Muscle of leg (tissue), 11 donors: ENCODE data around the gene SH3D21. TPM values are rescaled to one million over a fixed set of nuclear protein-coding genes. Genes with fewer than 3 reads are reported as not detected.

Source experiments
- DNase-seq: peaks from one replicate; pipeline ENCODE4 v3.0.0; 2013
- H3K27ac ChIP-seq: one replicate; pipeline ENCODE4 v1.5.1; 2013; ENCODE audit warnings: mild to moderate bottlenecking, low read length, control low read depth
- H3K27me3 ChIP-seq: one replicate; pipeline ENCODE4 v1.6.1; 2013; ENCODE audit warnings: low read length; ENCODE audit not compliant: control insufficient read depth, insufficient read depth
- H3K36me3 ChIP-seq: one replicate; pipeline ENCODE4 v1.6.1; 2013; ENCODE audit warnings: low read length; ENCODE audit not compliant: control insufficient read depth, insufficient read depth
- H3K4me1 ChIP-seq: one replicate; pipeline ENCODE4 v1.6.1; 2013; ENCODE audit warnings: low read length; ENCODE audit not compliant: control insufficient read depth, insufficient read depth
- H3K4me3 ChIP-seq: one replicate; pipeline ENCODE4 v1.5.1; 2013; ENCODE audit warnings: low read length, control low read depth
- H3K9me3 ChIP-seq: replicated peaks from 2 replicates; pipeline ENCODE4 v1.6.1; 2013; ENCODE audit warnings: low read depth, low read length; ENCODE audit not compliant: control insufficient read depth
- WGBS: methylation state at CpG from one replicate; pipeline ENCODE4 v1.1.5; 2013; ENCODE audit warnings: missing lambda C conversion rate; ENCODE audit not compliant: insufficient coverage; 5-methylcytosine and 5-hydroxymethylcytosine counted together
- polyA plus RNA-seq, 8 donors: library from polyadenylated mRNA; unstranded; fragments of 120-200 nt; gene quantifications; one replicate each; pipeline versions ENCODE4 v1.2.1 to v1.2.3, GENCODE V29; 2013; ENCODE audit warnings: inconsistent platforms in 1 of 8, low replicate concordance in 1 of 8; ENCODE audit not compliant: insufficient read length in 8 of 8, insufficient read depth in 1 of 8
- total RNA-seq: library from RNA; stranded (reverse); fragments of 120-200 nt; gene quantifications from one replicate; pipeline ENCODE4 v1.2.4, GENCODE V29; 2013

SH3D21 gene
- total and polyA plus RNA-seq, 9 donors, result 2.3 to 5.9 (median 3.3) TPM

DNA sequence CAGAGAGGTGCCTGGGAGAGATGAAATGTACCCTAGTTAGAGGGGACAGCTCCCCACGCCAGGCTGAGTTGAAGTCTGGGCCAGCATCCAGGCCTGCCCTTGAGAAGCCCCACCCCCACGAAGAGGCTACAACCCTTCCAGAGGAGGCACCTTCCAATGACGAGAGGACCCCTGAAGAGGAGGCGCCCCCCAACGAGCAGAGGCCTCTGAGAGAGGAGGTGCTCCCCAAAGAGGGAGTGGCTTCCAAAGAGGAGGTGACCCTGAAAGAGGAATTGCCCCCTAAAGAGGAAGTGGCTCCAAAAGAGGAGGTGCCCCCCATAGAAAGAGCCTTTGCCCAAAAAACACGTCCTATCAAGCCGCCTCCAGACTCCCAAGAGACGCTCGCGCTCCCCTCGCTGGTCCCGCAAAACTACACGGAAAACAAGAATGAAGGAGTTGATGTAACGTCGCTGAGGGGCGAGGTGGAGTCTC, 14.2 kb downstream of the SH3D21 start:
- DNase-seq, result peak; percentile 48
- peak overlapping the region; percentile 76 for H3K4me3 ChIP-seq
- peak overlapping the region; percentile 77 for H3K27ac ChIP-seq
- peaks cover 33% of the 10 kb centered on the region for H3K4me1 ChIP-seq
- 8% methylated on average over 7 of the region's 16 CpGs for WGBS
- H3K36me3 ChIP-seq, result peaks cover 12% of the 10 kb centered on the region
- H3K27me3 ChIP-seq, result peaks cover 3% of the 10 kb centered on the region
- no peaks in the 10 kb centered on the region for H3K9me3 ChIP-seq

DNA sequence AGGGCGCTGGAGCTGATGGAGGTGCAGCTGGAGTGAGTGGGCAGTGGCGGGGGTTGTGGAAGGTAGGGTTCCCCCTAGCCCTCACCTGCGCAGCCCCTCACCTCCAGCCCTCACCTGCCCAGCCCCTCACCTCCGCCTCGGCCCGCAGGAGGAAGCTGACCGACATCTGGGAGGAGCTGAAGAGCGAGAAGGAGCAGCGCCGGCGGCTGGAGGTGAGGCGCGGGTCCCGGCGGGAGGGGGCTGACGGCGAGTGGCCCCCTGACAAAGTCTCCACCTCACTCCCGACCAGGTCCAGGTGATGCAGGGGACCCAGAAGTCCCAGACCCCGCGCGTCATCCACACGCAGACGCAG, 14.6 kb downstream of the SH3D21 start:
- Histone ChIP-seq H3K27me3 (peaks cover 3% of the 10 kb centered on the region), H3K27ac (peak overlapping the region; percentile 77), H3K4me1 (peaks cover 33% of the 10 kb centered on the region), H3K36me3 (peaks cover 12% of the 10 kb centered on the region), H3K4me3 (peak overlapping the region; percentile 76), H3K9me3 (no peaks in the 10 kb centered on the region)
- 2% methylated on average over 18 of the region's 23 CpGs for WGBS
- no peak for DNase-seq

DNA sequence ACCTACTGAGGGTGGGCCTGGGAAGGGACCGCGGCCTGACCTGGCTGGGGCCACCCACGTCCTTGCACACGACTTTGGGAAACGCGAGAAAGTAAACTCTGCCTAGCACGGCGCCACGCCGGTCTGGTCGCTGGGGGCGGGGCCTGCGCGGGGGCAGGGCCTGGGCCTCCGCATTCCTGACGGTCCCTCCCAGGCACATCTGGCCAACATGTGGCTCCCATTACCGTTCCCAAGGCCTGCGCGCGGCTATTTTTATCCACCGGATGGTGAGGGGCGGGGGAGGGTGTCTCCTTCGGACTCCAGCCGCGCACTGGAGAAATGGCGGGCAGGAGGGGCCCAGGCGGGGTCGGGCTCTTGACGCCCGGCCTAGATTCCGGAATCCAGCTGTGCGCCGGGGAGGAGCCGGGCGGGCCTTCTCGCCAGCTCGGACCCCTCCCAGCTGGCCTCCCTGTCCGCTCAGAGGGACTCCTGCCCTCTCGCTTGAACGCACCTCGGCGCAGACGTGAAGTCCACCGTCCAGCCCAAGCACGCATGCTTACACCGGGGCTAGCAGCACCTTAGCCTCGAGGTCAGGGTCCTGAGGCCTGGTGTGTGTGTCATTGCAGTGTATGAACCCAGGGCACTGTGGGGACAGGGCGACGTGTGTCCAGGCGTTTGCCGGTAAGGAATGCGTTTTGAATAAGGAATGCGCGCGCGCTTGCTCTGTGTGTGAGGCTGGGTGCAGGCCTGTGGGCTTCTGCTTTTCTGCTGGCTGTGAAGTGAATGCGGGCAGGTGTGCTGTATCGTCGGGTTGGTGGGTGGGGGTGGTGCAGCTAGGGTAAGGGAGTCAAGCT, 15.2 kb downstream of the SH3D21 start:
- peak overlapping the region; percentile 80 for H3K27ac ChIP-seq
- H3K36me3 ChIP-seq, result peaks cover 12% of the 10 kb centered on the region
- H3K27me3 ChIP-seq, result peaks cover 3% of the 10 kb centered on the region
- no peaks in the 10 kb centered on the region for H3K9me3 ChIP-seq
- peak overlapping the region; percentile 76 for H3K4me3 ChIP-seq
- H3K4me1 ChIP-seq, result peaks cover 33% of the 10 kb centered on the region
- peak; percentile 99 for DNase-seq
- 2% methylated on average over 58 of the region's 59 CpGs for WGBS

DNA sequence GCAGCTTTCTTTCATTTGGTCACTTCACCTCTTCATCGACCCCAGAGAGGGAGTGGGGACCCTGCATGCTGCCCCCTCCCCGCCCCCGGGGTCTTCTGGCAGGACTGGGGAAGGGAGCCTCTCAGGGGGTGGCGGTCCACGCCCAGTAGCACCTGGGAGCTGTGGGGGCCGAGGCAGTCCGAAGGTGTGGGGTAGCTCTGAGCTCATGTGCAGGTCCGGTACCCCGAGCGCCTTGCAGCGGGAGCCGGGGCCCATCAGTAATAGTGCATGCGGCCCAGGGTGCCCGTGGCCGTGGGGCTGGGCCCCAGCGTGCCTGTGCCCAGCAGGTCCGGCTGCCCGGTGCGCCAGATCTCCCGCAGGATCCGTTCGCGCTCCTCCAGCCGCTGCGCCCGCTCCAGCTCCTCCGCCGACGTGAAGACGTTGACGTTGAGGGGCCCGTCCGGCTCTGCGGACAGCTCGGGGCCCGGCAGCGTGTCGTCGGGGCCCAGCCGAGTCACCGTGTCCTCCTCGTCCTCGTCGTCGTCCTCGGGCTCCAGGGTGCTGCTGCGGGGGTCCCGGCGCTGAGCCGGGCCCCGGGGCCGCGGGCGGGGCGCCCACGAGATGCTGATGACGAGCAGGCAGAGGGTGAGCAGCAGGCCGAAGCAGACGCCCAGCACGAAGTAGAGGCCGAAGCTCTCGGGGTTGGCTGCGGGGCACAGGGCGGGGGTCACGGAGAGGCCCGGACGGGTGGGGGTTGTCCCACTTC, 16.0 kb downstream of the SH3D21 start:
- Histone ChIP-seq H3K9me3 (no peaks in the 10 kb centered on the region), H3K4me3 (peak overlapping the region; percentile 76), H3K36me3 (peaks cover 10% of the 10 kb centered on the region), H3K4me1 (peaks cover 33% of the 10 kb centered on the region), H3K27ac (peak overlapping the region; percentile 87), H3K27me3 (peaks cover 3% of the 10 kb centered on the region)
- WGBS, result 10% methylated on average over 66 of the region's 67 CpGs
- DNase-seq, result peak; percentile 30

DNA sequence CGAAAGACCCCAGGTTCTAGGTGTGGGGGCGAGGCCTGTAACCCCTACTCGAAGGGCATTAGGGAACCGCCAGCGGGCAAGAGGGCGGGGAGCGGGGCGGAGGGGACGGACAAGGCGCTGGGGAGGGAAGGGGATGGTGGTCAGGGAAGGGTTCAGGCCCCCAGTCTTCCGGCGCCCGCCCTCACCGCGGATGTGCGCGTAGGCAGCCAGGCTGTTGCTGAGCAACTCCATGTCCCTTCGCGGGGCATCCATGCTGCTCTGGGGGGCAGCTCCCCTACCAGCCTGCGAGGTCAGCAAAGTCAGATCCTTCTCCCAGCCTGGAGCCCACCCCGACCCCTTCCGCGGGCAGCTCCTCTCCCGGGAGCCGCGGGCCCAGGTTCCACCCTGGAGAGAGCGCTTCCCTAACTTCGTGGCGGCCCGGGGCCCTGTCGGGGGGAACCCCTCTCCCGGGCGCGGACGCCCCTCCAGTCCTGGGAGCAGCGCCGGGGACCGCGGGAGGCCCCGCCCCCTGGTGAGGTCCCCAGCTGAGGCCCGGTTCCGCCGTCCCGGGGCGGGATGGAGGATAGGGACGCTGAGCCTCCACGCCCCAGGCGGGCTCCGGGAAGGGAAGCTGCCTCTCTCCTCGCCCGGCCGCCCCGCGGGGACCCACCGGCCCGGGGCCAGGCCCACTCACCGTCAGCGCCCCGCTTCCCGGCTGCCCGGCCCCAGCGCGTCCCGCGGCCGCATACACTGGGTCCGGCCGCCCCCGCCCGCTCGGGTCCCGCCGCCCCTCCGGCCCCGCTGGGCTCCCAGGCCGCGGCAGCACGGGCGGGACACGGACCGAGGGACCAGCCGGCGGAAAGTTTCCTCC, 16.8 kb downstream of the SH3D21 start:
- peaks cover 3% of the 10 kb centered on the region for H3K27me3 ChIP-seq
- no peaks in the 10 kb centered on the region for H3K9me3 ChIP-seq
- peak overlapping the region; percentile 76 for H3K4me3 ChIP-seq
- peaks cover 33% of the 10 kb centered on the region for H3K4me1 ChIP-seq
- WGBS, result 2% methylated on average over 58 of the region's 83 CpGs
- H3K36me3 ChIP-seq, result peaks cover 8% of the 10 kb centered on the region
- peak overlapping the region; percentile 87 for H3K27ac ChIP-seq
- DNase-seq, result peak; percentile 76

DNA sequence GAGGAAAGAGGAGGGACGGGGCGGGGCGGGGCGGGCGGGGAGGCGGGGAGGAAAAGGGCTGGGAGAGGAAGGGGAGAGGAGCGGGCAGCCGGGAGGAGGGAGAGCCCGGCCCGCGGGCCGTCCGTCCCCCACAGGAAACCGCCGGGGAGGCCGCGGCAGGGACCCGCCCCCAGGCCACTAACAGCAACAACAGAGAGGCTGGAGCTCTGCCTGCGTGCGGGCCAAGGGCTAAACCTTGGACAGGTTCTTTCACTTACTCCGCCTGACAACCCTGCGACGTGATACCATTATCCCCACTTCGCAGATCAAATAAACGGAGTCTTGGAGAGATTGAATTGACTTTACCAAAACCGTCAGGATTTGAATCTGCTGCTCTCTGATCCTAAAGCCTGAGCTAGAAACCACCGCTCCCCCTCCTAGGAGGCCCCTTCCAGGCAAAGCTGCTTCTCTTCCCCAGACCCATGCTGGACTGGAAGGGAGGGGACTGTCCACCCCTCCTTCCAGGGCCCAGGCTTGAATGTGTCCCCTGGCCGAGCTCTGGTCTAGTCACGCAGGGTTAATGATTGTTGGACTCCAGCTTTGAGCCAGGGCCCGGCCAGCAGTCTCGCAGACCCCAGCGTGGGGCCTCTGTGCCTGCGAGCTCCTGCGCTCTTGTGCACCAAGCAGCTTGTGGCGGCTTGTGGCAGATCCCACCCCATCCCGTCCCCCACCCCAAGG, 17.6 kb downstream of the SH3D21 start, which contains the start of gene EVA1B:
Gene EVA1B, minus strand, starts transcription at position 10 of the 717 bp plus-strand sequence. CDS start 608 bp downstream, outside the sequence.
- H3K27ac ChIP-seq, result peak within 1 kb of the TSS; percentile 93
- H3K36me3 ChIP-seq, result peaks cover 8% of the 10 kb centered on the region
- under 1% methylated on average over 21 of the region's 36 CpGs for WGBS
- peak; percentile 95 for DNase-seq
- H3K9me3 ChIP-seq, result no peaks in the 10 kb centered on the region
- peak within 1 kb of the TSS; percentile 76 for H3K4me3 ChIP-seq
- H3K27me3 ChIP-seq, result peaks cover 3% of the 10 kb centered on the region
- peaks cover 35% of the 10 kb centered on the region for H3K4me1 ChIP-seq

DNA sequence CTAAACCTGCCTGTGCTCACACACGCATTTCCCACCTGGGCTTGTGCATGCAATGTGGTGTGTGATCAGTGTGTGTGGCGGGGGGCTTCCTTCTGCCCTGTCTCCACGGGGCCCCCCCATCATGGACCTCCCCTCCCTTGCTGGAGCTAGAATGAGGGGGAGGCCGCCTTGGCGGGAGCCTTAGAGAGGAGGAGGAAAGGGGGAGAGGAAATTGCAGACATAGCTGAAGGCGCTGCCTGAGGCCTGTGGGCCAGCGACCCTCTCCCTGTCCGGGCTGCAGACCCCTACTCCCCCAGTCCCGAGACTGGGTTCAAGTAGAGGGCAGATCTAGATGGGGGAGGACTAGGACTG, 18.2 kb downstream of the SH3D21 start:
- Histone ChIP-seq H3K27ac (peak overlapping the region; percentile 93), H3K4me1 (peaks cover 39% of the 10 kb centered on the region), H3K27me3 (peaks cover 3% of the 10 kb centered on the region), H3K4me3 (peak overlapping the region; percentile 76), H3K9me3 (no peaks in the 10 kb centered on the region), H3K36me3 (peaks cover 8% of the 10 kb centered on the region)
- 10% methylated on average over 2 of the region's 9 CpGs for WGBS
- no peak for DNase-seq

DNA sequence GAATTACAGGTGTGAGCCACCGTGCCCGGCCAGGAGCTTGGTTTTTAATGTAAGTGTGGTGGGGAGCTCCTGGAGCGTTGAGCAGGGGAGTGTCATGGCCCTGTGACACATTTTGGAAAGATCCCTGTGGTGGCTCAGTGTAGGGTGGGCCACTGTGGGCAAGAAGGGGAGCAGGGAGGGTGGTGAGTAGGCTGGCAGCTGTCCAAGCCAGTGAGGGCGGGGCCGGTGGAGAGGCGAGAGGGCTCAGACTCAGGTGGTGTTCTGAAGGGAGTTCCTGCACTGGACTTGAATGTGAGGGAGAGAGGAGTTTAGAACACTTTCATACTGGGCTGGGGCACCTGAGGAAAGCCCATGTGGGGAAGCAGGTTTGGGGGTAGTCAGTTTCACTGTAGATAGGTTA, 20.3 kb downstream of the SH3D21 start:
- peaks cover 24% of the 10 kb centered on the region for H3K4me1 ChIP-seq
- H3K4me3 ChIP-seq, result no peak overlapping the region
- peaks cover 7% of the 10 kb centered on the region for H3K36me3 ChIP-seq
- H3K27me3 ChIP-seq, result peaks cover 5% of the 10 kb centered on the region
- no peak for DNase-seq
- no peak overlapping the region for H3K27ac ChIP-seq
- H3K9me3 ChIP-seq, result no peaks in the 10 kb centered on the region
- 70% methylated on average over 6 of the region's 6 CpGs for WGBS

DNA sequence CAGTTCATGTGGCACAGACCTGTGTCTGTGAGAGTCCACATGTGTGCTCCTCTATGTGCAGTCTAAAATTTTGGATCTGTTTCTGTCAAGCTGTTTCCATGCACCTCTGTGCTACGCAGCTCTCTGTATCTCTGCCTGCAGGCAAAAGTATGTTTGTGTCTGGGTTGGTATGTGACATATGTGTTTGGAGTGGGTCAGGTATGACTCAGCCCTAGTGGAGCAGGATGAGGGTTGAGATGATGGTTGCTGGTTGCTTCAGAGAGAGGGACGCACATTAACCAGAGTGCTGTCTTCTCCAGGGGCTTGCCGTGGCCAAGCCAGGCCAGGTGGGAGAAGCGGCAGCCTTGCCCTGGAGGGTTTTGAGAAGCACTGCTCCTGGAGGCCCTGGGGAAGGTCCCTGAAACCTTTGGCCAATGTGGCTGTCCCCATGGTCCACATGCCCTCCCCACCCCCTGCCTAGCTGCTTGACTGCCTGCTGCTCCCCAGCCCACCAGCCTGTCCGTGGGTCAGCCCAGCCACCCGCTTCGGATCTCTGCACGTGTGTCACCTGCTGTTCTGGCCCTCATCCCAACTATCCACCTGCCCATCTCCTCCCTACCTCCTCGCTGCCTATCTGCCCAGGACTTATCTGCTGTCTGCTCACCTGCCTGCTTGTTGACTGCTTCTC, 21.4 kb downstream of the SH3D21 start:
- peaks cover 17% of the 10 kb centered on the region for H3K4me1 ChIP-seq
- no peaks in the 10 kb centered on the region for H3K9me3 ChIP-seq
- no peak overlapping the region for H3K27ac ChIP-seq
- no peak for DNase-seq
- peaks cover 5% of the 10 kb centered on the region for H3K27me3 ChIP-seq
- WGBS, result 75% methylated on average over 5 of the region's 9 CpGs
- H3K4me3 ChIP-seq, result no peak overlapping the region
- no peaks in the 10 kb centered on the region for H3K36me3 ChIP-seq
